ENCODE measurements around the gene DMD. TPM values are rescaled to one million over a fixed set of nuclear protein-coding genes. Genes with fewer than 3 reads are reported as not detected.

The DMD gene
- total RNA-seq, 1 experiment from 2014 or later: 25.3 TPM

DNA sequence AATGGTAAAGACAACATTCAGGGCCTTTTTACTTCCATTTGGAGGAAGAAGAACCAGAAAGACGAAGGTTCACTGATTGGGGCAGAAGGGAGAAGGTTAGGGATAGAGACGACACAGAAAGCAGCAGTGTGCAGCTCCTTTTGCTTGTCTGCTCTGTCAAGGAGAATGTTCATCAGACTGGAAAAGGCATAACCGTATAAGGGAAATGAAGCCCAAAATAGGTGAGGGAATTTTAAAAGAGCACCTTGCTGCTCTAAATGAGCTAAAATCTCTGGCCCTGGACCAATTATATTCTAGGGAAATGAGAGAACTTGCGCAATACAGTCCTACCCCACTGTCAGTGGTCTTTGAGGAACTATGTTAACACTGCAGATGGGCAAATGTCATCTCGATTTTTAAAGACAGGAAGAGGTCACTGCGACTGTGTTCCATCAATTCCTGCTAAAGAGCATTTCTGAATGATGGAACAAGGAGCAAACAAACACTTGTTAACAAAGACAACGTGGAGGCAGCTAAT lies 1229.7 kb downstream of the DMD start:
- no peak overlapping the region for H3K4me3 ChIP-seq
- H3K79me2 ChIP-seq (ENCODE audit: low read depth): no peaks in the 10 kb centered on the region
- ChIA-PET CTCF (no interaction called here), POLR2A (ENCODE audit: unreplicated experiment) (no interaction called here)
- no peaks in the 10 kb centered on the region for H3K27me3 ChIP-seq (ENCODE audit: insufficient read depth, low read depth)
- no TSS peak for BruUV-seq (replicated peaks)
- H3K9me2 ChIP-seq (ENCODE audit: insufficient read depth): no peaks in the 10 kb centered on the region
- TF ChIP-seq EZH2 (IDR thresholded peaks at IDR 0.05; ENCODE audit: low read depth) (no peak), CTCF (conservative IDR thresholded peaks at IDR 0.05) (no peak)
- no peaks in the 10 kb centered on the region for H3K36me3 ChIP-seq (ENCODE audit: low read depth)
- H3F3A ChIP-seq (ENCODE audit: insufficient read depth, low read depth): no peaks in the 10 kb centered on the region
- intact Hi-C loops (cut with micrococcal nuclease; ENCODE audit: unreplicated experiment): no loop called here
- DNase-seq: no peak
- no peak overlapping the region for H3K4me2 ChIP-seq
- H3K9me3 ChIP-seq (ENCODE audit: insufficient read depth, low read depth): no peaks in the 10 kb centered on the region
- no peak overlapping the region for H2AFZ ChIP-seq
- H3K27ac ChIP-seq: no peak overlapping the region
- H4K20me1 ChIP-seq (ENCODE audit: insufficient read depth): no peaks in the 10 kb centered on the region
- no peaks in the 10 kb centered on the region for H3K4me1 ChIP-seq (replicated peaks; ENCODE audit: insufficient read depth)

- Histone ChIP-seq H3K4me2 (no peak overlapping the region), H3K27ac (no peak overlapping the region), H3K9me3 (ENCODE audit: insufficient read depth, low read depth) (no peaks in the 10 kb centered on the region), H3K4me3 (no peak overlapping the region), H2AFZ (no peak overlapping the region), H3K79me2 (ENCODE audit: low read depth) (no peaks in the 10 kb centered on the region), H3K9me2 (ENCODE audit: insufficient read depth) (no peaks in the 10 kb centered on the region), H3F3A (ENCODE audit: insufficient read depth, low read depth) (no peaks in the 10 kb centered on the region), H3K36me3 (ENCODE audit: low read depth) (no peaks in the 10 kb centered on the region), H3K4me1 (replicated peaks; ENCODE audit: insufficient read depth) (no peaks in the 10 kb centered on the region), H4K20me1 (ENCODE audit: insufficient read depth) (no peaks in the 10 kb centered on the region), H3K27me3 (ENCODE audit: insufficient read depth, low read depth) (no peaks in the 10 kb centered on the region)
- TF ChIP-seq EZH2 (IDR thresholded peaks at IDR 0.05; ENCODE audit: low read depth) (no peak), CTCF (conservative IDR thresholded peaks at IDR 0.05) (no peak)
- intact Hi-C loops (cut with micrococcal nuclease; ENCODE audit: unreplicated experiment): no loop called here
- CTCF ChIA-PET: no interaction called here
- no peak for DNase-seq
- POLR2A ChIA-PET (ENCODE audit: unreplicated experiment): no interaction called here
- BruUV-seq (replicated peaks): no TSS peak
These were observed 1241.6 kb downstream of the DMD start for GRCh38 chrX:31969714-31970113.

DNA sequence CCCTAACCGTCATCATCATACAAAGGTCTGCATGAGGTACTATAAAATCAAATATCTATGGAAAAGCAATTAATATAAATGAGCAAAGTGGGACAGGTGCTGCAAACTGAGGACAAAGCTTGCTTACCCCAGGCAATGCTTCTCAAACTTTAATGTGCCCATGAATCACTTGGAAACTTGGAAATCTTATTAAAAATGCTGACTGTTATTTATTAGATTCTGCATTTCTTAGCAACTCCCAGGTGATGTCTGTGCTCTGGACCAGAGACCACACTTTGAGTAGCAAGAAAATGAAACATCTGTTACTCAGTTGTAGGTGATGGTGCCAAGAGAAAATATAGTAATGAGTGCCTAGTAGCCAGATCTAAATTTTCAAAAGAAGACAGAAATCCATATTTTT lies 1249.1 kb downstream of the DMD start:
- H3K27ac ChIP-seq: no peak overlapping the region
- no peaks in the 10 kb centered on the region for H3K79me2 ChIP-seq (ENCODE audit: low read depth)
- no peak overlapping the region for H2AFZ ChIP-seq
- no peaks in the 10 kb centered on the region for H3K4me1 ChIP-seq (replicated peaks; ENCODE audit: insufficient read depth)
- POLR2A ChIA-PET (ENCODE audit: unreplicated experiment): no interaction called here
- CTCF ChIA-PET: no interaction called here
- no peaks in the 10 kb centered on the region for H3K9me3 ChIP-seq (ENCODE audit: insufficient read depth, low read depth)
- H3F3A ChIP-seq (ENCODE audit: insufficient read depth, low read depth): no peaks in the 10 kb centered on the region
- no peaks in the 10 kb centered on the region for H3K27me3 ChIP-seq (ENCODE audit: insufficient read depth, low read depth)
- TF ChIP-seq EZH2 (IDR thresholded peaks at IDR 0.05; ENCODE audit: low read depth): no peak
- TF ChIP-seq CTCF (conservative IDR thresholded peaks at IDR 0.05): no peak
- no peak overlapping the region for H3K4me3 ChIP-seq
- intact Hi-C loops (cut with micrococcal nuclease; ENCODE audit: unreplicated experiment): no loop called here
- H3K4me2 ChIP-seq: no peak overlapping the region
- no peaks in the 10 kb centered on the region for H4K20me1 ChIP-seq (ENCODE audit: insufficient read depth)
- H3K9me2 ChIP-seq (ENCODE audit: insufficient read depth): 0 out of 2 replicates have a peak, but pooled peaks cover 4% of the 10 kb centered on the region
- DNase-seq: no peak
- no peaks in the 10 kb centered on the region for H3K36me3 ChIP-seq (ENCODE audit: low read depth)
- BruUV-seq (replicated peaks): no TSS peak
